Neural cell (in vitro differentiated cells): ENCODE results near the gene SLC22A5. TPM values are rescaled to one million over a fixed set of nuclear protein-coding genes. Genes with fewer than 3 reads are reported as not detected.

Experiments
- H2AFZ ChIP-seq: fragments of 200-600, 300-800 bp; sonication (generic), shearing (Covaris generic); 2 replicates; pipeline ENCODE4 v1.6.0; 2014; ENCODE audit warnings: low read depth, mild to moderate bottlenecking, antibody characterized with exemption, low read length, moderate library complexity
- H3F3A ChIP-seq: fragments of 200-600 bp; shearing (Covaris generic); 2 replicates; pipeline ENCODE4 v1.6.1; 2016; ENCODE audit warnings: mild to moderate bottlenecking, moderate library complexity, mixed read lengths, antibody characterized with exemption, low read length; ENCODE audit not compliant: insufficient read depth, poor library complexity, severe bottlenecking
- H3K27ac ChIP-seq: fragments of 200-600, 300-800 bp; sonication (generic), shearing (Covaris generic); 2 replicates; pipeline ENCODE4 v1.5.1; 2014; ENCODE audit warnings: mild to moderate bottlenecking, low read length, moderate library complexity
- H3K27me3 ChIP-seq: fragments of 300-800, 200-600 bp; sonication (generic), shearing (Covaris generic); 2 replicates; pipeline ENCODE4 v1.6.0; 2014; ENCODE audit warnings: mild to moderate bottlenecking, low read depth, low read length, moderate library complexity; ENCODE audit not compliant: insufficient read depth
- H3K36me3 ChIP-seq: fragments of 300-800, 200-600 bp; sonication (generic), shearing (Covaris generic); 2 replicates; pipeline ENCODE4 v1.5.1; 2014; ENCODE audit warnings: mild to moderate bottlenecking, antibody characterized with exemption, low read length, moderate library complexity; ENCODE audit not compliant: insufficient read depth
- H3K4me2 ChIP-seq: fragments of 300-800, 200-600 bp; sonication (generic), shearing (Covaris generic); 2 replicates; pipeline ENCODE4 v1.6.0; 2014; ENCODE audit warnings: mild to moderate bottlenecking, low read length
- H3K4me3 ChIP-seq: fragments of 300-800, 200-600 bp; sonication (generic), shearing (Covaris generic); 2 replicates; pipeline ENCODE4 v1.5.1; 2014; ENCODE audit warnings: mild to moderate bottlenecking, low read length, moderate library complexity
- H3K79me2 ChIP-seq: fragments of 200-600 bp; shearing (Covaris generic); replicated peaks from 2 replicates; pipeline ENCODE4 v1.6.0; 2014; ENCODE audit warnings: mild to moderate bottlenecking, low read length, moderate library complexity; ENCODE audit not compliant: insufficient read depth
- H3K9ac ChIP-seq: fragments of 300-800, 200-600 bp; sonication (generic), shearing (Covaris generic); 2 replicates; pipeline ENCODE4 v1.6.1; 2016; ENCODE audit warnings: mild to moderate bottlenecking, low read length, mixed read lengths
- H3K9me2 ChIP-seq: fragments of 200-600 bp; shearing (Covaris generic); 2 replicates; pipeline ENCODE4 v1.6.1; 2016; ENCODE audit warnings: mild to moderate bottlenecking, low read length, mixed read lengths; ENCODE audit not compliant: insufficient read depth
- H3K9me3 ChIP-seq: fragments of 200-600, 300-800 bp; sonication (generic), shearing (Covaris generic); 2 replicates; pipeline ENCODE4 v1.6.1; 2016; ENCODE audit warnings: mild to moderate bottlenecking, mixed run types, low read length, moderate library complexity, mixed read lengths
- H4K20me1 ChIP-seq: fragments of 200-600 bp; shearing (Covaris generic); 2 replicates; pipeline ENCODE4 v1.6.1; 2016; ENCODE audit warnings: mild to moderate bottlenecking, mixed run types; ENCODE audit not compliant: insufficient read depth
- EP300 ChIP-seq: fragments of 450-650 bp; conservative IDR thresholded peaks from 2 replicates; pipeline ENCODE4 v1.6.1; 2014; ENCODE audit warnings: antibody characterized with exemption, mild to moderate bottlenecking, moderate library complexity; ENCODE audit not compliant: poor library complexity, severe bottlenecking
- EZH2 ChIP-seq: fragments of 200-600, 300-800 bp; shearing (Covaris generic), sonication (generic); IDR thresholded peaks from 2 replicates; pipeline ENCODE4 v1.6.1; 2014; ENCODE audit warnings: antibody characterized with exemption, low read length, borderline replicate concordance, mild to moderate bottlenecking; ENCODE audit not compliant: insufficient read depth, poor library complexity, severe bottlenecking
- MXI1 ChIP-seq: fragments of 450-650 bp; conservative IDR thresholded peaks from 2 replicates; pipeline ENCODE4 v1.6.1; 2014; ENCODE audit warnings: antibody characterized with exemption, mild to moderate bottlenecking; ENCODE audit not compliant: poor library complexity, severe bottlenecking
- POLR2AphosphoS5 ChIP-seq: IDR thresholded peaks from 2 replicates; pipeline ENCODE4 v1.6.1; 2012
- RAD21 ChIP-seq: fragments of 450-650 bp; conservative IDR thresholded peaks from 2 replicates; pipeline ENCODE4 v1.6.1; 2014; ENCODE audit warnings: antibody characterized with exemption, mild to moderate bottlenecking, moderate library complexity
- SMC3 ChIP-seq: fragments of 450-650 bp; conservative IDR thresholded peaks from 2 replicates; pipeline ENCODE4 v1.6.1; 2014; ENCODE audit warnings: antibody characterized with exemption, mild to moderate bottlenecking, moderate library complexity; ENCODE audit not compliant: poor library complexity
- TAF1 ChIP-seq: IDR thresholded peaks from 2 replicates; pipeline ENCODE4 v1.6.1; 2012; ENCODE audit warnings: low read depth
- polyA plus RNA-seq: library from polyadenylated mRNA; depleted of rRNA; stranded (reverse); fragments of >200 nt; gene quantifications from 2 replicates; pipeline ENCODE4 v1.2.3, GENCODE V29; 2014
- TF ChIP-seq, protein P1 (sequence below): IDR thresholded peaks from 2 replicates; pipeline ENCODE4 v1.6.1; 2012; ENCODE audit warnings: borderline replicate concordance
- TF ChIP-seq, protein P2 (sequence below): fragments of 450-650 bp; IDR thresholded peaks from 2 replicates; pipeline ENCODE4 v1.5.1; 2014; ENCODE audit warnings: antibody characterized with exemption, mild to moderate bottlenecking, moderate library complexity; ENCODE audit not compliant: poor library complexity, severe bottlenecking

SLC22A5 gene
- polyA plus RNA-seq, 1 donor from 2014 or later, result 5.5 TPM

DNA sequence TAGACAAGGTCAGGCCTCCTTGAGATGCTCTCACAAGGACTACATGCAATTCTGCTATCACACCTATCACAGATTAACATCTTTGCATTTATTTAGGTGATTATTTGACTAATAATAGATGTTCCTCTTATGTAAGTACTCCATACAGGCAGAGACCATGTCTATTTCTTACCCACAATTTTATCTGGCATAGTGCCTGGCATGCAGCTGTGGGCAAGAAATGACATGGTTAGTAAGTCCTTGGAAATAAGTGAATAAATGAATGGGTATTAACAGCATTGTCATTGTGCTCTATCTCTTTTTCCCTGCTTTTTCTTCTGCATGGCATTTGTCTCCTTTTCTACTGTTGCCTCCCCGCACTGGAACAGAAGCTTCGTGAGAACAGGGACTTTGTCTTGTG lies 49.4 kb downstream of the SLC22A5 start:
- H3K36me3 ChIP-seq, result no peaks in the 10 kb centered on the region
- H3K9me3 ChIP-seq, result no peaks in the 10 kb centered on the region
- TF ChIP-seq MXI1 (no peak), TAF1 (no peak), RAD21 (no peak), POLR2AphosphoS5 (no peak), SMC3 (no peak), EP300 (no peak), EZH2 (no peak)
- TF ChIP-seq, protein P1, sequence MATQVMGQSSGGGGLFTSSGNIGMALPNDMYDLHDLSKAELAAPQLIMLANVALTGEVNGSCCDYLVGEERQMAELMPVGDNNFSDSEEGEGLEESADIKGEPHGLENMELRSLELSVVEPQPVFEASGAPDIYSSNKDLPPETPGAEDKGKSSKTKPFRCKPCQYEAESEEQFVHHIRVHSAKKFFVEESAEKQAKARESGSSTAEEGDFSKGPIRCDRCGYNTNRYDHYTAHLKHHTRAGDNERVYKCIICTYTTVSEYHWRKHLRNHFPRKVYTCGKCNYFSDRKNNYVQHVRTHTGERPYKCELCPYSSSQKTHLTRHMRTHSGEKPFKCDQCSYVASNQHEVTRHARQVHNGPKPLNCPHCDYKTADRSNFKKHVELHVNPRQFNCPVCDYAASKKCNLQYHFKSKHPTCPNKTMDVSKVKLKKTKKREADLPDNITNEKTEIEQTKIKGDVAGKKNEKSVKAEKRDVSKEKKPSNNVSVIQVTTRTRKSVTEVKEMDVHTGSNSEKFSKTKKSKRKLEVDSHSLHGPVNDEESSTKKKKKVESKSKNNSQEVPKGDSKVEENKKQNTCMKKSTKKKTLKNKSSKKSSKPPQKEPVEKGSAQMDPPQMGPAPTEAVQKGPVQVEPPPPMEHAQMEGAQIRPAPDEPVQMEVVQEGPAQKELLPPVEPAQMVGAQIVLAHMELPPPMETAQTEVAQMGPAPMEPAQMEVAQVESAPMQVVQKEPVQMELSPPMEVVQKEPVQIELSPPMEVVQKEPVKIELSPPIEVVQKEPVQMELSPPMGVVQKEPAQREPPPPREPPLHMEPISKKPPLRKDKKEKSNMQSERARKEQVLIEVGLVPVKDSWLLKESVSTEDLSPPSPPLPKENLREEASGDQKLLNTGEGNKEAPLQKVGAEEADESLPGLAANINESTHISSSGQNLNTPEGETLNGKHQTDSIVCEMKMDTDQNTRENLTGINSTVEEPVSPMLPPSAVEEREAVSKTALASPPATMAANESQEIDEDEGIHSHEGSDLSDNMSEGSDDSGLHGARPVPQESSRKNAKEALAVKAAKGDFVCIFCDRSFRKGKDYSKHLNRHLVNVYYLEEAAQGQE, result no peak
- TF ChIP-seq, protein P2, sequence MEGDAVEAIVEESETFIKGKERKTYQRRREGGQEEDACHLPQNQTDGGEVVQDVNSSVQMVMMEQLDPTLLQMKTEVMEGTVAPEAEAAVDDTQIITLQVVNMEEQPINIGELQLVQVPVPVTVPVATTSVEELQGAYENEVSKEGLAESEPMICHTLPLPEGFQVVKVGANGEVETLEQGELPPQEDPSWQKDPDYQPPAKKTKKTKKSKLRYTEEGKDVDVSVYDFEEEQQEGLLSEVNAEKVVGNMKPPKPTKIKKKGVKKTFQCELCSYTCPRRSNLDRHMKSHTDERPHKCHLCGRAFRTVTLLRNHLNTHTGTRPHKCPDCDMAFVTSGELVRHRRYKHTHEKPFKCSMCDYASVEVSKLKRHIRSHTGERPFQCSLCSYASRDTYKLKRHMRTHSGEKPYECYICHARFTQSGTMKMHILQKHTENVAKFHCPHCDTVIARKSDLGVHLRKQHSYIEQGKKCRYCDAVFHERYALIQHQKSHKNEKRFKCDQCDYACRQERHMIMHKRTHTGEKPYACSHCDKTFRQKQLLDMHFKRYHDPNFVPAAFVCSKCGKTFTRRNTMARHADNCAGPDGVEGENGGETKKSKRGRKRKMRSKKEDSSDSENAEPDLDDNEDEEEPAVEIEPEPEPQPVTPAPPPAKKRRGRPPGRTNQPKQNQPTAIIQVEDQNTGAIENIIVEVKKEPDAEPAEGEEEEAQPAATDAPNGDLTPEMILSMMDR, result no peak
- H3K27ac ChIP-seq, result no peak overlapping the region
- H2AFZ ChIP-seq, result no peak overlapping the region
- no peaks in the 10 kb centered on the region for H3K27me3 ChIP-seq
- no peak overlapping the region for H3K9ac ChIP-seq
- no peak overlapping the region for H3K4me2 ChIP-seq
- no peaks in the 10 kb centered on the region for H3F3A ChIP-seq
- H3K9me2 ChIP-seq, result no peaks in the 10 kb centered on the region
- no peaks in the 10 kb centered on the region for H3K79me2 ChIP-seq
- H4K20me1 ChIP-seq, result no peaks in the 10 kb centered on the region
- H3K4me3 ChIP-seq, result no peak overlapping the region

DNA sequence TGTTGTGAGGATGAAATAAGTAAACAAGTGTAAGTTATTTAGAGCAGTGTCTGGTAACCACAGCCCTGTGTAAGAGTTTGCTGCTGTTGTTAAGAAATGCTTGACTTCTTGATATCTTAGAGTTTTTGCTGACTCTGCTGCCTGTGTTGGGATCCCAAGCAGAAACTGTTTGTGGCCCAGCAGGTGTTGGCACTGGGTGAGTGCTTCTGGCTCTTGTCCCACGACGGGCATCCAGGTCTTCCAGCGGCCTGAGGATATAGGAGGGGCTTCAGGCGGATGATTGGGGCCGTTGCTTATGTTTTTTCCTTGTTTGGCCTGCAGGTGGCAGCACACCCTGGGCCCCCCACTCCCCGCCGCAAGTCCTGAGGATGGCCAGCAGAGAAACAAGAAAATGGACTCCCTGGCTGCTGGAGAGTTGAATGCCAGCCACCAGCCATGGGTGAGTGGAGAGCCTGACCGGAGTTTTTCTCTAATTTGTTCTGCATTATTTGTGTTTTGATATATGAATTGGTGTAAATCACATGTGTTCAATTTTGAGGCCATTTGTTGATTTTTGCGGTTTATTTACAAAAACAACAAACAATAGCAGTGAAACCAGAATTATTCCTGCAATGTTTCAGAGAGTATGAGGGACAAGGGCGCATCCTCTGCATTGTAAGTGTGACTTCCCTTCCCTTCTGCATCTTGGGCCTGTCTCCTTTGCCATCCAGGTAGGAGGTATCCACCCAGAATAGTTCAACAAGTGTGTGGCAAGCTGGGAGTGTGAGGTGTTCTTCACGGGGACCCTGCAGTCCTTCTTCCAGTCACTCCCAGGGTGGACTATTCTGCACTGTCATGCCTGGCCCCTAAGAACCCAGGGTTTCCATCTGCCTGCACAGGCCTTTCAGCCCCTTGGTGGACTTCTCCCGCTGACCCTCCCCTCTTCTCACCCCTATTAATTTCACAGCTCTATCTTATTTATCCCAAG lies 50.3 kb downstream of the SLC22A5 start:
- H3K9me3 ChIP-seq, result no peaks in the 10 kb centered on the region
- H3K9ac ChIP-seq, result no peak overlapping the region
- no peaks in the 10 kb centered on the region for H4K20me1 ChIP-seq
- H3K27me3 ChIP-seq, result no peaks in the 10 kb centered on the region
- no peaks in the 10 kb centered on the region for H3F3A ChIP-seq
- no peak overlapping the region for H2AFZ ChIP-seq
- TF ChIP-seq EP300 (no peak), RAD21 (no peak), MXI1 (no peak), SMC3 (peak; percentile 40)
- TF ChIP-seq, protein P1, result no peak
- TF ChIP-seq, protein P2, result peak; percentile 68
- H3K27ac ChIP-seq, result no peak overlapping the region
- no peaks in the 10 kb centered on the region for H3K36me3 ChIP-seq
- no peaks in the 10 kb centered on the region for H3K9me2 ChIP-seq
- no peak overlapping the region for H3K4me2 ChIP-seq
- no peaks in the 10 kb centered on the region for H3K79me2 ChIP-seq
- no peak overlapping the region for H3K4me3 ChIP-seq
